A673 (cell line): ENCODE results near the gene STAG1. TPM values are rescaled to one million over a fixed set of nuclear protein-coding genes. Genes with fewer than 3 reads are reported as not detected.

Experiments
- BruUV-seq: library from RNA; stranded (reverse); fragments of 400-500 nt; replicated peaks from 2 replicates; lab custom pipeline; 2021; lab: Mats Ljungman, UMichigan
- CTCF ChIA-PET: fragments of 300-600 bp; sonication (Branson Sonifier 250); formaldehyde crosslinking; loops from one replicate; lab custom pipeline; 2022; ENCODE audit warnings: antibody characterized with exemption; lab: Charles Lee
- POLR2A ChIA-PET: fragments of 300-600 bp; sonication (Branson Sonifier 250); formaldehyde crosslinking; loops from one replicate; lab custom pipeline; 2022; ENCODE audit warnings: antibody characterized with exemption; ENCODE audit not compliant: low non-redundant PET; lab: Charles Lee
- DNase-seq: peaks from one replicate; pipeline ENCODE4 v3.0.0-alpha.2; 2015; ENCODE audit warnings: low spot score
- H3K27ac ChIP-seq: fragments of 200-600 bp; sonication (generic); 2 replicates; pipeline ENCODE4 v1.5.1; 2016; ENCODE audit warnings: mixed run types, low read depth, mild to moderate bottlenecking, mixed read lengths, antibody characterized with exemption, low read length; ENCODE audit not compliant: poor library complexity, severe bottlenecking
- H3K27me3 ChIP-seq: fragments of 200-600 bp; sonication (generic); replicated peaks from 2 replicates; pipeline ENCODE4 v1.6.1; 2017; ENCODE audit warnings: mixed run types, low read depth, mild to moderate bottlenecking, mixed read lengths, antibody characterized with exemption, low read length; ENCODE audit not compliant: insufficient read depth, poor library complexity
- H3K36me3 ChIP-seq: fragments of 200-600 bp; sonication (generic); 2 replicates; pipeline ENCODE4 v1.6.1; 2016; ENCODE audit warnings: mixed run types, mild to moderate bottlenecking, mixed read lengths, antibody characterized with exemption, low read length; ENCODE audit not compliant: insufficient read depth, poor library complexity, severe bottlenecking
- H3K4me1 ChIP-seq: fragments of 200-600 bp; sonication (generic); 2 replicates; pipeline ENCODE4 v1.6.1; 2017; ENCODE audit warnings: mixed run types, mild to moderate bottlenecking, mixed read lengths, antibody characterized with exemption, low read length; ENCODE audit not compliant: insufficient read depth, poor library complexity, severe bottlenecking
- H3K4me3 ChIP-seq: fragments of 200-600 bp; sonication (generic); 2 replicates; pipeline ENCODE4 v1.5.1; 2016; ENCODE audit warnings: low read depth, mixed run types, mild to moderate bottlenecking, mixed read lengths, low read length; ENCODE audit not compliant: poor library complexity, severe bottlenecking
- H3K9me3 ChIP-seq: fragments of 200-600 bp; sonication (generic); 2 replicates; pipeline ENCODE4 v1.6.1; 2016; ENCODE audit warnings: mixed run types, low read depth, mild to moderate bottlenecking, mixed read lengths, antibody characterized with exemption, low read length; ENCODE audit not compliant: poor library complexity, severe bottlenecking
- CTCF ChIP-seq: fragments of 300-800, 200-600 bp; sonication (generic); conservative IDR thresholded peaks from 2 replicates; pipeline ENCODE4 v1.5.1; 2017; ENCODE audit warnings: low read depth, mild to moderate bottlenecking, antibody characterized with exemption, low read length, moderate library complexity, mixed read lengths
- EZH2 ChIP-seq: fragments of 200-600 bp; sonication (generic); IDR thresholded peaks from 2 replicates; pipeline ENCODE4 v1.6.1; 2017; ENCODE audit warnings: borderline replicate concordance, low read depth, mild to moderate bottlenecking, mixed read lengths, antibody characterized with exemption, low read length; ENCODE audit not compliant: poor library complexity, severe bottlenecking
- intact Hi-C: fragments of 100-400 bp; cut with micrococcal nuclease; formaldehyde crosslinking; loops from one replicate; pipeline ENCODE4 v1.10.0; 2022; ENCODE audit not compliant: unreplicated experiment
- total RNA-seq: library from RNA; stranded (reverse); gene quantifications from 2 replicates; pipeline ENCODE4 v1.2.3, GENCODE V29; 2021

Gene STAG1
- total RNA-seq, 1 experiment from 2014 or later = 47.4 TPM

- ChIA-PET CTCF (no interaction called here), POLR2A (interaction anchor here (0.6 kb wide), 1 partner anchor 152 kb away, joined by 4 read pairs; no protein-coding TSS in a partner anchor)
- Histone ChIP-seq H3K4me1 (no peaks in the 10 kb centered on the region), H3K27ac (no peak overlapping the region), H3K4me3 (no peak overlapping the region), H3K36me3 (no peaks in the 10 kb centered on the region), H3K27me3 (no peaks in the 10 kb centered on the region), H3K9me3 (peaks cover 12% of the 10 kb centered on the region)
- no TSS peak for BruUV-seq
- no peak for DNase-seq
- TF ChIP-seq CTCF = no peak
- TF ChIP-seq EZH2 = no peak
- intact Hi-C loops = no loop called here
Observed at GRCh38 chr3:136535906-136536305, 216.3 kb downstream of the STAG1 start.

DNA sequence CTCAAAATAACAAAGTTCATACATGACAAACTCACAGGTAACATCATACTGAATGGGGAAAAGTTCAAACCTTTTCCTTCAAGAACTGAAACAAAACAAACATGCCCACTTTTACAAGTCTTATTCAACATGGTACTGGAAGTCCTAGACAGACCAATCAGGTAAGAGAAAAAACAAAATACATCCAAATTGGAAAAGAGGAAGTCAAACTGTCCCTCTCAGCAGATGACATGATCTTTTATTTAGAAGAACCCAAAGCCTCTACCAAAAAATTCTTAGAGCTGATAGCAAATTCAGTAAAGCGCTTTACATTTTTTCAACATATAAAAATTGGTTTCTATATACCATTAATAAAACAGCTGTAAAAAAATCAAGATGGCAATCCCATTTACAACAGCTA, 219.4 kb downstream of the STAG1 start:
- no peaks in the 10 kb centered on the region for H3K27me3 ChIP-seq
- no peak overlapping the region for H3K27ac ChIP-seq
- intact Hi-C loops = no loop called here
- ChIA-PET CTCF (no interaction called here), POLR2A (no interaction called here)
- no peak for TF ChIP-seq EZH2
- TF ChIP-seq CTCF = no peak
- no peak overlapping the region for H3K4me3 ChIP-seq
- BruUV-seq = no TSS peak
- no peaks in the 10 kb centered on the region for H3K4me1 ChIP-seq
- H3K36me3 ChIP-seq = no peaks in the 10 kb centered on the region
- peaks cover 12% of the 10 kb centered on the region for H3K9me3 ChIP-seq
- no peak for DNase-seq

DNA sequence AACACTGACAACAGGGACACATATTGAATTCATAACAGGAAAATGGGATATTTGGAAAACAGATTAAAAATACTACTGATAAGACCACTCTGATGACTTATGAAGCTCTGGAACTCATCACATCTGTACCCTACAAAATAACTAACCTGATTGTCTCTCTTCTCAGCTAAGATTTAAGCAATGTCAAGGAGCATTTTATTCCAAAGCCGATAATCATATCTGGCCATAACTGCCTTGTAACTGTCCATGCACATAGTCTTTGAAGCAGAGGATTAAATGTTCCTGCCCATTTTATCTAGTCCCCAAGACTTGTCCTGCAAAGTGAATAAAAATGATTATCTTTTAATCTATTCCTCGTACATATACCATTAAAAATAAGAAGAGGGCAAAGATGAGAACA, 234.1 kb downstream of the STAG1 start:
- intact Hi-C loops = no loop called here
- no peak for DNase-seq
- Histone ChIP-seq H3K36me3 (no peaks in the 10 kb centered on the region), H3K9me3 (no peaks in the 10 kb centered on the region), H3K4me1 (peaks cover 5% of the 10 kb centered on the region), H3K27ac (no peak overlapping the region), H3K27me3 (no peaks in the 10 kb centered on the region), H3K4me3 (no peak overlapping the region)
- CTCF ChIA-PET = no interaction called here
- no peak for TF ChIP-seq CTCF
- no peak for TF ChIP-seq EZH2
- POLR2A ChIA-PET = no interaction called here
- no TSS peak for BruUV-seq
